HCT116 (cell line): ENCODE results near the gene TRIM27. TPM values are rescaled to one million over a fixed set of nuclear protein-coding genes. Genes with fewer than 3 reads are reported as not detected.
"Not testable (repeated sequence)": the region's sequence is repeated elsewhere in the genome, so short reads cannot be mapped to it uniquely, and the experiment has no call there.

Source experiments
- ATAC-seq: fragments of 200-7000 bp; cut with Tn5 transposase; 2 replicates; pipeline ENCODE4 v1.9.1; 2020; ENCODE audit warnings: mild to moderate bottlenecking, moderate library complexity
- BruUV-seq: library from RNA; stranded (reverse); fragments of 400-500 nt; replicated peaks from 2 replicates; lab custom pipeline; 2021; lab: Mats Ljungman, UMichigan
- CTCF ChIA-PET: fragments of 300-600 bp; sonication (Branson Sonifier 250); formaldehyde crosslinking; loops from one replicate; lab custom pipeline; 2021; ENCODE audit warnings: antibody characterized with exemption; lab: Charles Lee
- POLR2A ChIA-PET: fragments of 300-600, 350-600 bp; sonication (Branson Sonifier 250); formaldehyde crosslinking; loops from one replicate; lab custom pipeline; 2021; ENCODE audit warnings: antibody characterized with exemption; lab: Charles Lee
- RAD21 ChIA-PET, 2 experiments: fragments of 300-600 bp; sonication (Branson Sonifier 250); formaldehyde crosslinking; loops; one replicate each; lab custom pipeline; 2023; ENCODE audit warnings: low total read pairs in 2 of 2; ENCODE audit not compliant: uncharacterized antibody in 2 of 2, unreplicated experiment in 2 of 2, low non-redundant PET in 1 of 2; lab: Charles Lee
- DNase-seq: peaks from one replicate; pipeline ENCODE4 v3.0.0-alpha.2; 2010; ENCODE audit warnings: low read depth, low spot score
- H2AFZ ChIP-seq: fragments of 200-600 bp; shearing (Covaris generic), sonication (generic); 2 replicates; pipeline ENCODE4 v1.6.1; 2017; ENCODE audit warnings: low read depth, mixed run types, mixed read lengths, antibody characterized with exemption, low read length; ENCODE audit not compliant: poor library complexity, severe bottlenecking
- H3K27ac ChIP-seq: 2 replicates; pipeline ENCODE4 v1.5.1; 2012; ENCODE audit warnings: low read depth, low read length
- H3K27me3 ChIP-seq: fragments of 200-600 bp; sonication (generic); 2 replicates; pipeline ENCODE4 v1.6.1; 2016; ENCODE audit warnings: mixed run types, low read length, mixed read lengths; ENCODE audit not compliant: insufficient read depth
- H3K36me3 ChIP-seq, 2 experiments: fragments of 200-500 bp in 1 of 2; fragments of 200-600 bp in 1 of 2; sonication (Bioruptor generic) in 1 of 2; sonication (generic) in 1 of 2; 2 replicates each; pipeline versions ENCODE4 v1.5.1 to v1.6.1; 2014 to 2016; ENCODE audit warnings: low read length in 2 of 2, inconsistent platforms in 1 of 2, mixed read lengths in 1 of 2, mixed run types in 1 of 2; ENCODE audit not compliant: insufficient read depth in 2 of 2, control insufficient read depth in 1 of 2
- H3K4me1 ChIP-seq, 2 experiments: fragments of 200-600 bp in 1 of 2; sonication (generic) in 1 of 2; 2 replicates each; pipeline versions ENCODE4 v1.5.1 to v1.6.1; 2012 to 2017; ENCODE audit warnings: low read length in 2 of 2, inconsistent platforms in 1 of 2, mild to moderate bottlenecking in 1 of 2, mixed read lengths in 1 of 2, mixed run types in 1 of 2, moderate library complexity in 1 of 2; ENCODE audit not compliant: insufficient read depth in 2 of 2, control insufficient read depth in 1 of 2
- H3K4me2 ChIP-seq: fragments of 200-600 bp; sonication (generic); 2 replicates; pipeline ENCODE4 v1.6.1; 2017; ENCODE audit warnings: mixed run types, low read length, mixed read lengths
- H3K4me3 ChIP-seq, 2 experiments: fragments of 200-600 bp in 1 of 2; sonication (generic) in 1 of 2; replicated peaks in 1 of 2; 2 replicates each; pipeline ENCODE4 v1.5.1; 2011 to 2016; ENCODE audit warnings: low read length in 2 of 2, control low read depth in 1 of 2, low read depth in 1 of 2, mild to moderate bottlenecking in 1 of 2, mixed read lengths in 1 of 2, mixed run types in 1 of 2
- H3K79me2 ChIP-seq: fragments of 200-600 bp; sonication (generic); 2 replicates; pipeline ENCODE4 v1.6.1; 2017; ENCODE audit warnings: mild to moderate bottlenecking, mixed run types, low read length, moderate library complexity, mixed read lengths; ENCODE audit not compliant: insufficient read depth
- H3K9ac ChIP-seq: fragments of 200-600 bp; sonication (generic); 2 replicates; pipeline ENCODE4 v1.6.1; 2016; ENCODE audit warnings: low read length, mixed read lengths
- H3K9me2 ChIP-seq: fragments of 200-600 bp; sonication (generic), shearing (Covaris generic); 2 replicates; pipeline ENCODE4 v1.6.1; 2017; ENCODE audit warnings: mixed run types, mild to moderate bottlenecking, moderate library complexity; ENCODE audit not compliant: insufficient read depth
- H3K9me3 ChIP-seq, 2 experiments: fragments of 200-500 bp in 1 of 2; fragments of 200-600 bp in 1 of 2; sonication (Bioruptor generic) in 1 of 2; sonication (generic) in 1 of 2; 2 replicates each; pipeline ENCODE4 v1.6.1; 2014 to 2017; ENCODE audit warnings: low read length in 2 of 2, mixed read lengths in 2 of 2, inconsistent platforms in 1 of 2, low read depth in 1 of 2, mild to moderate bottlenecking in 1 of 2, mixed run types in 1 of 2, moderate library complexity in 1 of 2; ENCODE audit not compliant: control insufficient read depth in 1 of 2, insufficient read depth in 1 of 2
- H4K20me1 ChIP-seq: fragments of 200-600 bp; sonication (generic), shearing (Covaris generic); 2 replicates; pipeline ENCODE4 v1.6.1; 2017; ENCODE audit warnings: mixed run types, mild to moderate bottlenecking, moderate library complexity; ENCODE audit not compliant: insufficient read depth
- MAX ChIP-seq: IDR thresholded peaks from 2 replicates; pipeline ENCODE4 v1.6.1; 2012
- SIN3A ChIP-seq: IDR thresholded peaks from 2 replicates; pipeline ENCODE4 v1.6.1; 2012; ENCODE audit warnings: low read depth
- TCF7L2 ChIP-seq: IDR thresholded peaks from 2 replicates; pipeline ENCODE4 v1.7.0; 2011; ENCODE audit warnings: borderline replicate concordance, inconsistent platforms; ENCODE audit not compliant: insufficient read depth, insufficient read length; ENCODE audit errors: extremely low read depth
- intact Hi-C: fragments of 100-400 bp; cut with micrococcal nuclease; formaldehyde crosslinking; loops from 2 replicates; pipeline ENCODE4 v1.10.0; 2022
- total RNA-seq: library from RNA; stranded (reverse); gene quantifications from one replicate; pipeline ENCODE4 v1.2.1, GENCODE V29; 2021; ENCODE audit not compliant: unreplicated experiment

TRIM27 gene
- total RNA-seq, 1 experiment from 2014 or later, result 62.5 TPM

- H3K27me3 ChIP-seq, result no peaks in the 10 kb centered on the region
- no peak overlapping the region for H3K4me2 ChIP-seq
- ChIA-PET RAD21 (no interaction called here), CTCF (no interaction called here), POLR2A (no interaction called here)
- no peaks in the 10 kb centered on the region for H3K36me3 ChIP-seq
- no TSS peak for BruUV-seq
- no peaks in the 10 kb centered on the region for H3K79me2 ChIP-seq
- no peaks in the 10 kb centered on the region for H3K9me2 ChIP-seq
- no peak overlapping the region for H3K27ac ChIP-seq
- no peak overlapping the region for H3K9ac ChIP-seq
- H2AFZ ChIP-seq, result no peak overlapping the region
- DNase-seq, result no peak
- H3K4me1 ChIP-seq, result peaks cover 0 to 4% of the 10 kb centered on the region in 2 experiments; a peak in 1 of 4 replicates
- TF ChIP-seq MAX (no peak), SIN3A (no peak), TCF7L2 (no peak)
- intact Hi-C loops, result no loop called here
- no peak for ATAC-seq
- no peaks in the 10 kb centered on the region for H4K20me1 ChIP-seq
- no peaks in the 10 kb centered on the region for H3K9me3 ChIP-seq
- no peak overlapping the region for H3K4me3 ChIP-seq
Observed at GRCh38 chr6:28960846-28961500, 37.2 kb upstream of the TRIM27 start.

GRCh38 chr6:28958561-28959243 is 34.9 kb upstream of the TRIM27 start:
- H3K4me1 ChIP-seq, H3K4me3 ChIP-seq, H3K9ac ChIP-seq, ATAC-seq, H3K27ac ChIP-seq, CTCF ChIA-PET, H3K4me2 ChIP-seq, H3K9me3 ChIP-seq, POLR2A ChIA-PET, intact Hi-C loops, DNase-seq, H3K36me3 ChIP-seq, H2AFZ ChIP-seq, RAD21 ChIA-PET, H3K9me2 ChIP-seq, H4K20me1 ChIP-seq, H3K27me3 ChIP-seq, H3K79me2 ChIP-seq, BruUV-seq: not testable (repeated sequence)

- POLR2A ChIA-PET, CTCF ChIA-PET, RAD21 ChIA-PET: not testable (repeated sequence)
Observed at GRCh38 chr6:28957795-28958314, 34.1 kb upstream of the TRIM27 start.

More at GRCh38 chr6:28957795-28958314, 34.1 kb upstream of the TRIM27 start:
- H3K27me3 ChIP-seq, H3K4me2 ChIP-seq, H3K9me3 ChIP-seq, intact Hi-C loops, ATAC-seq, H2AFZ ChIP-seq, H3K27ac ChIP-seq, H3K9me2 ChIP-seq, H3K36me3 ChIP-seq, H3K79me2 ChIP-seq, H4K20me1 ChIP-seq, H3K4me3 ChIP-seq, H3K4me1 ChIP-seq, DNase-seq, H3K9ac ChIP-seq, BruUV-seq: not testable (repeated sequence)
